GM19193 (cell line): ENCODE data around the gene GATAD2B.

Experiments used
- POLR2A ChIP-seq: IDR thresholded peaks from 4 replicates; pipeline ENCODE4 v1.6.1; 2011; ENCODE audit not compliant: insufficient read depth, insufficient read length; ENCODE audit errors: extremely low read depth

Gene GATAD2B

GRCh38 chr1:153942766-153943549, 20.2 kb upstream of the GATAD2B start:
- no peak for TF ChIP-seq POLR2A

DNA sequence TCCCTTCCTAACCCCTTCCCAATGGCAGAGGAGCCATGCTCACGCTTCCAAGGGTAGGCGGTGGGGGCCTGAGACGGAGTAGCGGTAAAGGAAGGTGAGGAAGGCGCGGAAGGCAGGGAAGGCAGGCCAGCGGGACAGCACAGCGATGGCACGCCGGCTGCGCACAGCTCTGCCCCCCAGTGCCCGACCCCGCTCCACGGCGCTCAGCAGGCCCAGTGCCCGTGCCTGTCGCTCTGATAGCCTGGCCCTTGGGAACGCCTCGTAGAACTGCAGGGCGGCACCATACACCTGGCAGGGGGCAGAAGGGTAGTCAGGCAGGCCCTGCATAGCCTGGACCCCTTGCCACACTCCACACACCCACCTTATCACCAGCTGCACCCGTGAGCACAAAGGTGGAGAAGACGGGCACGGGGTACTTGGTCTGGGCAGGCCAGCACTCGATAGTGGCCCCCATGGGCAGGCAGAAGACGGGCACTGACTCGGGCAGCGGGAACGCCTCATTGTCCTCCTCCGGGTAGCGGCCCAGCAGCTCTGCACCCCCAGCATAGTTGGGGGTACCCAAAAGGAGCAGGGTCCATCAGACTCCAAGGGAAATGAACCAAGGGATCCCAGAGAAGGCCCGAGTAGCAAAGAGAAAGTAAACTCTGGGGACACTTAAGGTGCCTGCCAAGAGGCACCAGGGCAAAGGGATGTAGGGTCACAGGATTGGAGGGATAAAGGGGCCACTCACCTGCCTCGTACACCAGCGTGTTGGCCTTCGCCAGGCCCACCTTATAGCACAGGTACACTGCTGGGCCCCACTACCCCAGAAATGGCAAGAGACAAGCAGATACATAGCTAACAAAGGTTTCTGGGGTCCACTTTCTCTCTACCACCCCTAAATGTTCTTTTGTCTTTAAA, 19.3 kb upstream of the GATAD2B start:
- TF ChIP-seq POLR2A: peak; percentile 6

- no peak for TF ChIP-seq POLR2A
Measured at GRCh38 chr1:153940756-153941155, 18.0 kb upstream of the GATAD2B start.

- no peak for TF ChIP-seq POLR2A
Measured at GRCh38 chr1:153939476-153939875, 16.7 kb upstream of the GATAD2B start.

DNA sequence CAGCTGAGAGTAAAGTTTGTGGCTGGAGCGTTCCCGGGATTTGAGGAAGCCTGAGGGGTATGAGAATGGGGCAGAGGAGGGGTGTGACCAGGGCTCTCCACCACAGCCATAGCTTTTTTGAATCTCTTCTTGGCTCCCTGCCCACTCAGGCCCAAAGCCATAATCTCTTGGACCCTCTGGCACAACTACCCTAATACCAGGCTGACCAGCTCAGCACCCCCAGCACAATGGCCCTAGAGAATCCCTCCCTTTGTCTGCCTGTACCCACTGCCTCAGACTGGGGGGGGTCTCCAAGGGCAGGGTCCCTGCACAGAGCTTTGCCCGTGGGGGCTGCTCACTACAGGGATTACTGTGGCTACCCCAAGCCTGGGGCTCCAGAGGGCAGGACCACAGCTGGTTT, 16.2 kb upstream of the GATAD2B start:
- no peak for TF ChIP-seq POLR2A

DNA sequence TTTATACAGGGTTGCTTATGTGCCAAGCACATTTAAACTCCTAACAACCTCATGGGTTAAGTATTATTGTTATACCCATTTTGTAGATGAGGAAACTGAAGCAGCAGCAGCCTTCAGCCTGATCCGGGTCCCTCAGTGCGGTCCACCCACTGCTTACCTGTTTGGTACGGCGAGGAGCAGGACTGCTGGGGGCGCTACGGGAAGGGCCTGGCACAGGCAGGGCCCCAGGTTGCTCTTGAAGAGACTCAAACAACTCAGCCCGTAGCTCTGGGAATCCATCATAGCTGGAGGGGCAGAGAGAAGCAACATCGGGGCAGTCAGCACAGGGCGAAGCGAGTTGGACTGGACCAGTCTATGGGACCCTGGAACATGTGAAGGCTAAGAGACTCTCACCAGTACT, 14.6 kb upstream of the GATAD2B start:
- no peak for TF ChIP-seq POLR2A

- TF ChIP-seq POLR2A: no peak
Measured at GRCh38 chr1:153936011-153936802, 13.4 kb upstream of the GATAD2B start.

- no peak for TF ChIP-seq POLR2A
Measured at GRCh38 chr1:153934746-153935145, 12.0 kb upstream of the GATAD2B start.

DNA sequence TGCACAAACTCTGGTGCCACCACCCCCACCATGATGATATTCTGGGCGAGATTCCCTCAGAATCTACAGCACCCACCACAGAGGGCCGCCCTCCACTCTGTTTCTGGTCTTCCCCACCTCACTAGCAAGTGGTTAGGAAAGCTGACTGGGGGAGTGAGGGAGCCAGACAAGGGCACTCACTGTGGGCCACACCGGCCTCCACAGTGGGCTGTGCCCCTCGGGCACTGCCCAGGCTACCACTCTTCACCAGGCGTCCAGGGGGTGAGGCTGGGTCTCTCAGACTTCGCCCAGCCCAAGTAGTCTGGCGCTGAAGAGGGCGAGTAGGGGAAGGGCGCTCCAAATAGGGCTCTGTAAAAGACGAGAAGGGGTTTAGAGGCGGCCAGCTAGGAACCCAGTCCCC, 11.2 kb upstream of the GATAD2B start:
- no peak for TF ChIP-seq POLR2A

GRCh38 chr1:153933430-153933829, 10.7 kb upstream of the GATAD2B start:
- TF ChIP-seq POLR2A: no peak

DNA sequence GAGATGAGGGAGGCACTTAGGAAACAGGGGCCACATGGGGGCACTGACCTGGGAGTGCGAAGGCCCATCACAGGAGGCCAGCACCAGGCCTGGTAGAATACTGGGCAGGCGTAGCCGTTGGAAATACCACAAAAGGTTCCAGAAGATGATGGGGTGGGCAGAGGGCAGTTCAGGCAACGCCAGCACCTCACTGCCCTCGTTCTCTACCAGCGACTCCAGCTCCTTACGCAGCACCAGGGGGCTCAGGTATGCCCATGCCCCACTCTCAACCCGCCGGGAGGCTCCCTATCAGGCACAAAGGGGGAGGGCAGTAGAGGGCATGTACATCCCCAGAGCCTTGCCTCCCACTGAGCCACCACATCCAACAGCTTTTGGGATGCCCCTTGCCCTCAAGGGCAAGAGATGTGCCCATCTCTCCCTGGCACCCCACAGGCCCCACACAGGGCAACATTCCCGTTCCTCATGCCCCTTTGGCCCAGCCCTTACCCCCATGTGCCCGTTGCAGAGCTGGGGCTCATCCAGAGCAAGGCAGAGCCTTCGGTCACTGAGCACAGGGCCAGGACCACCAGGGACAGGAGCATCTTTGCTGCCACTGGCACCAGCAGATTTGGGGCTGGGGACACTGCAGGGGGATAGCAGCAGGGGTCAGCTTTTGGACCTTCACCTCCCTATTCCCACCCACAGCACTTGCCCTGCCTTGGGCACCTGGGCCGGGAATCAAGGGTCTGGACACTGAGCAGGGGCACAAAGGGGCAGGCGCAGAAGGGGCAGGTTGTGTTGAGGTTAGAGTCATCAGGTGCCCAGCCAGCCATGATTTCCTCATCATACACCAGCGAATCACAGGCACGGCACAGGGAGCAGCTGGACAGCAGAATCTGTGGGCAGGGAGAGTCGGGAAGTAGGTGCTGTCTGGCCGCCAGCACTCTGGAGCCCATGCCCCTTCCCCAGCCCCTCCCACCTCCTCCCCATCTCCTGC, 9.7 kb upstream of the GATAD2B start:
- TF ChIP-seq POLR2A: no peak

DNA sequence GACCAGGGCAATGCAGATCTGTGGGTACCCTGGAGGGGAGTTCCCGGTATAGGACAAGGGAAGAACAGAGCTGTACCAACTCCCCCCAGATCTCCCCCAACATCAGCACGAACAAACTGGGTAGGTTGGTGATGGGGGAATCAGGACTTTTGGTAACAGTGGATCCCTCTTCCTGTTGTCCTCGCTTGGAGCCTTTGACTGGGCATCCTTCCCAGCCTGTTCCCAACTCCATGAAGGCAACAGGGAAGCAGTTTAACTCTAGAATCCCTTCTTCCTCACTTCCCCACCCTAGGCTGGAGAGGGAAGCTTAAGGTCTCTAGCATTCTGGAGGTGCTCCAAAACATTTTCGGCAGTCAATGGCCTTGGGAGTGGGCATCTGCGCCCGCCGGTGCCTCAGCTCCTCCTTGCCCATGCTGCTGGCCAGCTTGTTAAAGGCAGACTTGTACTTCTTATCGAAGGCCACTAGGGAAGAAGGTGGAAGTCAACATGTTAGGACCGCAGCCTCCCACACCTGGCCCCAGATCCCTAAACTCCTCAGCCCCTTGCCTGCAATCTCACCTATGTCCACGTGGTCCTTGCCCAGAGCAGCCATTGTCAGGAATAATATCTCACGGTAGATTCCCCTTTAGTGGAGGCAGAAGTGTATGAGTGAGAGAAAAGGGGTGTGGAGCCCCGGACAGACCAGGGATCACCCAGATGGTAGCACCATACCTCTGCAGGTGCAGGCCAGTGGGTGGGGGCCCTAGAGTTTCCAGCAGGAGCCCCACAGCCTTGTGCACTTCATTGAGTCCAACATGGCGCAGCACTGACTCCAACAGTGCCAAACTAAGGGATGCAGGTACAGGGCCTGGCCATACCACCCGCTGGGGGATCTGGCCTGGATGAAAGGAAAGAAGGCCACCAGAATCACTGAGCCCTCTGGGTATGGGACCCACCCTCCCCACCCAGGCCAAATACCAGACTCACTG, 7.5 kb upstream of the GATAD2B start:
- TF ChIP-seq POLR2A: no peak

- no peak for TF ChIP-seq POLR2A
Measured at GRCh38 chr1:153929426-153929825, 6.7 kb upstream of the GATAD2B start.
